Forelimb muscle (tissue), 1 donor: Measurements from ENCODE around the gene AMELX. TPM values are rescaled to one million over a fixed set of nuclear protein-coding genes. Genes with fewer than 3 reads are reported as not detected.

ENCODE experiments used
- DNase-seq: peaks from one replicate; pipeline ENCODE4 v3.0.0-alpha.2; 2013; ENCODE audit warnings: low read depth
- polyA plus RNA-seq: library from polyadenylated mRNA; unstranded; fragments of 120-200 nt; gene quantifications from one replicate; pipeline ENCODE4 v1.2.1, GENCODE V29; 2013; ENCODE audit not compliant: insufficient read length

Gene AMELX
- polyA plus RNA-seq, 1 donor, result not detected

GRCh38 chrX:11309220-11309619, 16.0 kb downstream of the AMELX start:
- DNase-seq, result no peak

- peak; percentile 31 for DNase-seq
Measured at GRCh38 chrX:11311706-11312105, 18.5 kb downstream of the AMELX start.

- no peak for DNase-seq
Measured at GRCh38 chrX:11319806-11320520, 26.8 kb downstream of the AMELX start.

GRCh38 chrX:11321986-11322385, 28.8 kb downstream of the AMELX start:
- DNase-seq, result no peak

- DNase-seq, result no peak
Measured at GRCh38 chrX:11328134-11328533, 34.9 kb downstream of the AMELX start.

- no peak for DNase-seq
Measured at GRCh38 chrX:11329021-11329420, 35.8 kb downstream of the AMELX start.

GRCh38 chrX:11331788-11332187, 38.6 kb downstream of the AMELX start:
- DNase-seq, result no peak

GRCh38 chrX:11334165-11334564, 41.0 kb downstream of the AMELX start:
- DNase-seq, result no peak

- no peak for DNase-seq
Measured at GRCh38 chrX:11336201-11336600, 43.0 kb downstream of the AMELX start.

GRCh38 chrX:11337292-11338009, 44.2 kb downstream of the AMELX start:
- no peak for DNase-seq

GRCh38 chrX:11341274-11342201, 48.3 kb downstream of the AMELX start:
- DNase-seq, result no peak

- no peak for DNase-seq
Measured at GRCh38 chrX:11342673-11343072, 49.5 kb downstream of the AMELX start.

GRCh38 chrX:11346121-11346682, 53.0 kb downstream of the AMELX start:
- DNase-seq, result no peak

GRCh38 chrX:11347300-11347699, 54.1 kb downstream of the AMELX start:
- no peak for DNase-seq

GRCh38 chrX:11349020-11349419, 55.8 kb downstream of the AMELX start:
- DNase-seq, result no peak

GRCh38 chrX:11349661-11350337, 56.6 kb downstream of the AMELX start:
- no peak for DNase-seq

Other genes starting within 250 kb of the AMELX start
- 27.5 TPM for gene HCCS, start 182.1 kb upstream of the AMELX start, polyA plus RNA-seq